AG09319 (cell line): ENCODE measurements around the gene DMAP1.

Experiments
- DNase-seq: peaks from one replicate; pipeline ENCODE4 v3.0.0-alpha.2; 2010; ENCODE audit warnings: low read depth; ENCODE audit errors: extremely low read depth
- CTCF ChIP-seq: IDR thresholded peaks from 2 replicates; pipeline ENCODE4 v1.5.1; 2011; ENCODE audit warnings: low read depth, mild to moderate bottlenecking, inconsistent platforms, low read length, moderate library complexity

DMAP1 gene

GRCh38 chr1:44210595-44210994 lies 2.7 kb upstream of the DMAP1 start:
- no peak for DNase-seq
- no peak for TF ChIP-seq CTCF

- no peak for TF ChIP-seq CTCF
- no peak for DNase-seq
Measured at GRCh38 chr1:44212355-44213221, 683 bp upstream of the DMAP1 start.

- TF ChIP-seq CTCF = peak; percentile 93
- peak; percentile 38 for DNase-seq
Measured at GRCh38 chr1:44217809-44218410, 4.6 kb downstream of the DMAP1 start.

GRCh38 chr1:44218503-44219300 lies 5.4 kb downstream of the DMAP1 start:
- DNase-seq = no peak
- no peak for TF ChIP-seq CTCF

GRCh38 chr1:44219301-44219626 lies 6.0 kb downstream of the DMAP1 start:
- no peak for DNase-seq
- no peak for TF ChIP-seq CTCF

- TF ChIP-seq CTCF = no peak
- DNase-seq = no peak
Measured at GRCh38 chr1:44220001-44220751, 6.9 kb downstream of the DMAP1 start.
